Neural progenitor cell (in vitro differentiated cells): Measurements from ENCODE around the gene ZNF490.

Experiments used
- CTCF ChIP-seq: fragments of 200-600 bp; sonication (generic); IDR thresholded peaks from 2 replicates; pipeline ENCODE4 v1.5.1; 2017; ENCODE audit warnings: antibody characterized with exemption, mild to moderate bottlenecking
- EZH2 ChIP-seq: fragments of 200-600 bp; sonication (generic); IDR thresholded peaks from 2 replicates; pipeline ENCODE4 v1.6.1; 2017; ENCODE audit warnings: antibody characterized with exemption, mild to moderate bottlenecking, moderate library complexity

DNA sequence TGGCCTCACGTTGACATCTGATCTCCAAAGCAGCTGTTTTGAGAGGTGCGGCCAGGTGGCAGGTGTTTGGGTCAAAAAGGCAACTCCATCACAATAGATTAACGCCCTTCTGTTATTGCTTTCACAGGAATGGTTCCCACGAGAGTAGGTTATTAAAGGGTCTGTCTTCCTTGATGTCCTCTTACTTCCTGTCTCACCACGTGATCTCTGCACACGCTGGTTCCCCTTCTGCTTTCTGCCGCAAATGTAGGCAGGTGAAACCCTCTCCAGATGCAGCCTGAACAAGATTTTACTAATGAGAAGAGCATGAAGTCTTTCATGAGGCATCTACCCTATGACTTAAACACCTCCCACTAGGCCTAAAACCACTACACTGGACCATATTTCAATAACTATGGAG lies 36.6 kb downstream of the ZNF490 start:
- no peak for TF ChIP-seq CTCF
- TF ChIP-seq EZH2, result no peak
